GM23338 (cell line): Measurements from ENCODE around the gene TMEM179.

ENCODE experiments used
- CREB1 ChIP-seq: fragments of 250-450 bp; sonication (Bioruptor Pico); IDR thresholded peaks from 2 replicates; pipeline ENCODE4 v1.5.0; 2020; ENCODE audit warnings: low read depth, mild to moderate bottlenecking, moderate library complexity
- EZH2 ChIP-seq: fragments of 200-600 bp; sonication (generic); IDR thresholded peaks from one replicate; pipeline ENCODE4 v1.8.0; 2017; ENCODE audit warnings: antibody characterized with exemption, mild to moderate bottlenecking, low read depth; ENCODE audit not compliant: unreplicated experiment
- JUNB ChIP-seq: IDR thresholded peaks from one replicate; pipeline ENCODE4 v1.6.1; 2016; ENCODE audit warnings: antibody characterized with exemption; ENCODE audit not compliant: unreplicated experiment
- POLR2AphosphoS5 ChIP-seq: IDR thresholded peaks from 2 replicates; pipeline ENCODE4 v1.6.1; 2016; ENCODE audit warnings: antibody characterized with exemption, low read depth
- TF ChIP-seq, protein P1 (sequence below), 2 experiments: fragments of 200-600 bp in 1 of 2; sonication (generic) in 1 of 2; conservative IDR thresholded peaks; 2 replicates each; pipeline versions ENCODE4 v1.5.1 to v1.6.1; 2016 to 2017; ENCODE audit warnings: antibody characterized with exemption in 2 of 2, low read depth in 2 of 2, mild to moderate bottlenecking in 2 of 2, moderate library complexity in 1 of 2
- TF ChIP-seq, protein P2 (sequence below): IDR thresholded peaks from one replicate; pipeline ENCODE4 v1.6.1; 2018; ENCODE audit warnings: antibody characterized with exemption; ENCODE audit not compliant: unreplicated experiment
- TF ChIP-seq, protein P3 (sequence below): IDR thresholded peaks from 2 replicates; pipeline ENCODE4 v1.6.1; 2016; ENCODE audit warnings: antibody characterized with exemption

DNA sequence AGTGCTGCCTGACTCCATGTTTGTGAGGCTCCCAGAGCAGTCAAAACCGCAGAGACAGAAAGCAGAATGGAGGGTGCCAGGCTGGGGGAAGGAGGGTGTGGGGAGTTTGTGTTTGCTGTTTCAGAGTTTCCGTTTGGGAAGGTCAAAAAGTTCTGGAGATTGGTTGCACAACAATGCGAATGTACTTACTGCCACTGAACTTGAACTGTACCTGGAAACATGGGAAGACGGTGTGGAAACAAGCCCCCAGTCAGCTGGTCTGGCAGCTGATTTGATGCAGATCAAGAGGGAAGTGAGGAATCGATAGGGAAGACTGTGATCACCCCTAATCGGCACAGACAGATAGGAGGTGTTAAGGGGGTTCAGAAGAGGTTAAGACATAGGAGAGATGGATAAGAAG is 49.5 kb upstream of the TMEM179 start:
- TF ChIP-seq, protein P1, sequence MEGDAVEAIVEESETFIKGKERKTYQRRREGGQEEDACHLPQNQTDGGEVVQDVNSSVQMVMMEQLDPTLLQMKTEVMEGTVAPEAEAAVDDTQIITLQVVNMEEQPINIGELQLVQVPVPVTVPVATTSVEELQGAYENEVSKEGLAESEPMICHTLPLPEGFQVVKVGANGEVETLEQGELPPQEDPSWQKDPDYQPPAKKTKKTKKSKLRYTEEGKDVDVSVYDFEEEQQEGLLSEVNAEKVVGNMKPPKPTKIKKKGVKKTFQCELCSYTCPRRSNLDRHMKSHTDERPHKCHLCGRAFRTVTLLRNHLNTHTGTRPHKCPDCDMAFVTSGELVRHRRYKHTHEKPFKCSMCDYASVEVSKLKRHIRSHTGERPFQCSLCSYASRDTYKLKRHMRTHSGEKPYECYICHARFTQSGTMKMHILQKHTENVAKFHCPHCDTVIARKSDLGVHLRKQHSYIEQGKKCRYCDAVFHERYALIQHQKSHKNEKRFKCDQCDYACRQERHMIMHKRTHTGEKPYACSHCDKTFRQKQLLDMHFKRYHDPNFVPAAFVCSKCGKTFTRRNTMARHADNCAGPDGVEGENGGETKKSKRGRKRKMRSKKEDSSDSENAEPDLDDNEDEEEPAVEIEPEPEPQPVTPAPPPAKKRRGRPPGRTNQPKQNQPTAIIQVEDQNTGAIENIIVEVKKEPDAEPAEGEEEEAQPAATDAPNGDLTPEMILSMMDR (conservative IDR thresholded peaks at IDR 0.05; ENCODE audit: low read depth in 2 of 2) = no peak
- TF ChIP-seq, protein P2, sequence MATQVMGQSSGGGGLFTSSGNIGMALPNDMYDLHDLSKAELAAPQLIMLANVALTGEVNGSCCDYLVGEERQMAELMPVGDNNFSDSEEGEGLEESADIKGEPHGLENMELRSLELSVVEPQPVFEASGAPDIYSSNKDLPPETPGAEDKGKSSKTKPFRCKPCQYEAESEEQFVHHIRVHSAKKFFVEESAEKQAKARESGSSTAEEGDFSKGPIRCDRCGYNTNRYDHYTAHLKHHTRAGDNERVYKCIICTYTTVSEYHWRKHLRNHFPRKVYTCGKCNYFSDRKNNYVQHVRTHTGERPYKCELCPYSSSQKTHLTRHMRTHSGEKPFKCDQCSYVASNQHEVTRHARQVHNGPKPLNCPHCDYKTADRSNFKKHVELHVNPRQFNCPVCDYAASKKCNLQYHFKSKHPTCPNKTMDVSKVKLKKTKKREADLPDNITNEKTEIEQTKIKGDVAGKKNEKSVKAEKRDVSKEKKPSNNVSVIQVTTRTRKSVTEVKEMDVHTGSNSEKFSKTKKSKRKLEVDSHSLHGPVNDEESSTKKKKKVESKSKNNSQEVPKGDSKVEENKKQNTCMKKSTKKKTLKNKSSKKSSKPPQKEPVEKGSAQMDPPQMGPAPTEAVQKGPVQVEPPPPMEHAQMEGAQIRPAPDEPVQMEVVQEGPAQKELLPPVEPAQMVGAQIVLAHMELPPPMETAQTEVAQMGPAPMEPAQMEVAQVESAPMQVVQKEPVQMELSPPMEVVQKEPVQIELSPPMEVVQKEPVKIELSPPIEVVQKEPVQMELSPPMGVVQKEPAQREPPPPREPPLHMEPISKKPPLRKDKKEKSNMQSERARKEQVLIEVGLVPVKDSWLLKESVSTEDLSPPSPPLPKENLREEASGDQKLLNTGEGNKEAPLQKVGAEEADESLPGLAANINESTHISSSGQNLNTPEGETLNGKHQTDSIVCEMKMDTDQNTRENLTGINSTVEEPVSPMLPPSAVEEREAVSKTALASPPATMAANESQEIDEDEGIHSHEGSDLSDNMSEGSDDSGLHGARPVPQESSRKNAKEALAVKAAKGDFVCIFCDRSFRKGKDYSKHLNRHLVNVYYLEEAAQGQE = no peak
- TF ChIP-seq EZH2 (no peak), CREB1 (no peak), JUNB (no peak), POLR2AphosphoS5 (no peak)
- TF ChIP-seq, protein P3, sequence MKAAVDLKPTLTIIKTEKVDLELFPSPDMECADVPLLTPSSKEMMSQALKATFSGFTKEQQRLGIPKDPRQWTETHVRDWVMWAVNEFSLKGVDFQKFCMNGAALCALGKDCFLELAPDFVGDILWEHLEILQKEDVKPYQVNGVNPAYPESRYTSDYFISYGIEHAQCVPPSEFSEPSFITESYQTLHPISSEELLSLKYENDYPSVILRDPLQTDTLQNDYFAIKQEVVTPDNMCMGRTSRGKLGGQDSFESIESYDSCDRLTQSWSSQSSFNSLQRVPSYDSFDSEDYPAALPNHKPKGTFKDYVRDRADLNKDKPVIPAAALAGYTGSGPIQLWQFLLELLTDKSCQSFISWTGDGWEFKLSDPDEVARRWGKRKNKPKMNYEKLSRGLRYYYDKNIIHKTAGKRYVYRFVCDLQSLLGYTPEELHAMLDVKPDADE = no peak
